Esophagus muscularis mucosa (tissue), 4 donors: Measurements from ENCODE around the gene NGFR.

ENCODE experiments used
- CTCF ChIP-seq, 3 experiments: fragments of 200-600 bp in 2 of 3; fragments of 450-650 bp in 1 of 3; sonication (generic) in 2 of 3; IDR thresholded peaks; one replicate each; pipeline ENCODE4 v1.5.1; 2017 to 2019; ENCODE audit warnings: antibody characterized with exemption in 3 of 3, mild to moderate bottlenecking in 2 of 3, moderate library complexity in 1 of 3
- EP300 ChIP-seq: sonication (generic); formaldehyde crosslinking; IDR thresholded peaks from one replicate; pipeline ENCODE4 v1.6.1; 2017; ENCODE audit warnings: antibody characterized with exemption
- POLR2A ChIP-seq: fragments of 450-650 bp; IDR thresholded peaks from one replicate; pipeline ENCODE4 v1.6.1; 2017; ENCODE audit warnings: antibody characterized with exemption, moderate library complexity, mild to moderate bottlenecking, low read depth
- POLR2AphosphoS5 ChIP-seq, 2 donors: sonication (generic); formaldehyde crosslinking; IDR thresholded peaks; one replicate each; pipeline ENCODE4 v1.6.1; 2017; ENCODE audit warnings: antibody characterized with exemption in 2 of 2

- no peak for TF ChIP-seq CTCF (IDR thresholded peaks at IDR 0.05)
- TF ChIP-seq POLR2AphosphoS5 (IDR thresholded peaks at IDR 0.05): no peak
- TF ChIP-seq POLR2A: no peak
- no peak for TF ChIP-seq EP300
Measured at GRCh38 chr17:49473900-49474751, 21.0 kb upstream of the NGFR start.
